UCSD-AML1 (cell line): Measurements from ENCODE around the gene SPDYE2.
"Not testable (repeated sequence)": the region's sequence is repeated elsewhere in the genome, so short reads cannot be mapped to it uniquely, and the experiment has no call there.

ENCODE experiments used
- DNase-seq: peaks from one replicate; lab custom pipeline; 2025; ENCODE audit not compliant: unreplicated experiment; lab: John Stamatoyannopoulos, UW

SPDYE2 gene

GRCh38 chr7:102550808-102551422 lies at the start of gene SPDYE2:
TSS of gene SPDYE2 (plus strand) at chr7:102551226. CDS start at chr7:102553256, 2,030 bp downstream.
- DNase-seq = not testable (repeated sequence)

GRCh38 chr7:102503141-102503540 lies 47.9 kb upstream of the SPDYE2 start:
- DNase-seq = not testable (repeated sequence)

- DNase-seq = not testable (repeated sequence)
Measured at GRCh38 chr7:102505298-102506185, 45.5 kb upstream of the SPDYE2 start.

GRCh38 chr7:102507410-102508088 lies 43.5 kb upstream of the SPDYE2 start:
- not testable (repeated sequence) for DNase-seq

- not testable (repeated sequence) for DNase-seq
Measured at GRCh38 chr7:102510575-102510974, 40.5 kb upstream of the SPDYE2 start.

- not testable (repeated sequence) for DNase-seq
Measured at GRCh38 chr7:102511860-102512522, 39.0 kb upstream of the SPDYE2 start.

GRCh38 chr7:102512642-102513221 lies 38.3 kb upstream of the SPDYE2 start:
- DNase-seq = not testable (repeated sequence)

GRCh38 chr7:102514881-102515721 lies 35.9 kb upstream of the SPDYE2 start:
- DNase-seq = not testable (repeated sequence)

GRCh38 chr7:102515889-102516288 lies 35.1 kb upstream of the SPDYE2 start:
- DNase-seq = not testable (repeated sequence)

GRCh38 chr7:102516951-102517350 lies 34.1 kb upstream of the SPDYE2 start:
- DNase-seq = not testable (repeated sequence)

- not testable (repeated sequence) for DNase-seq
Measured at GRCh38 chr7:102517550-102518147, 33.4 kb upstream of the SPDYE2 start, which contains the start of gene RASA4B. TSS of gene RASA4B (minus strand) at chr7:102517777. CDS start at chr7:102517710, 67 bp downstream.

GRCh38 chr7:102520797-102521196 lies 30.2 kb upstream of the SPDYE2 start:
- not testable (repeated sequence) for DNase-seq

GRCh38 chr7:102524803-102525202 lies 26.2 kb upstream of the SPDYE2 start:
- not testable (repeated sequence) for DNase-seq

GRCh38 chr7:102527182-102527581 lies 23.8 kb upstream of the SPDYE2 start:
- not testable (repeated sequence) for DNase-seq

- DNase-seq = not testable (repeated sequence)
Measured at GRCh38 chr7:102527822-102528793, 22.9 kb upstream of the SPDYE2 start.

GRCh38 chr7:102531583-102531982 lies 19.4 kb upstream of the SPDYE2 start:
- not testable (repeated sequence) for DNase-seq

GRCh38 chr7:102532127-102532526 lies 18.9 kb upstream of the SPDYE2 start:
- not testable (repeated sequence) for DNase-seq
